ENCODE data around the gene PPFIBP2.

PPFIBP2 gene

GRCh38 chr11:7575841-7576725 lies 62.3 kb downstream of the PPFIBP2 start:
- peak in 2 of 3 donors; percentile 8 to 16 for DNase-seq (ENCODE audit: low read depth in 2 of 3, low spot score in 1 of 3)

GRCh38 chr11:7576726-7577290 lies 63.0 kb downstream of the PPFIBP2 start:
- no peak for DNase-seq (ENCODE audit: low read depth in 2 of 3, low spot score in 1 of 3)

GRCh38 chr11:7577291-7578190 lies 63.7 kb downstream of the PPFIBP2 start:
- DNase-seq (ENCODE audit: low read depth in 2 of 3, low spot score in 1 of 3), result no peak

GRCh38 chr11:7578276-7578955 lies 64.6 kb downstream of the PPFIBP2 start:
- no peak for DNase-seq (ENCODE audit: low read depth in 2 of 3, low spot score in 1 of 3)

GRCh38 chr11:7579361-7579791 lies 65.6 kb downstream of the PPFIBP2 start:
- no peak for DNase-seq (ENCODE audit: low read depth in 2 of 3, low spot score in 1 of 3)

GRCh38 chr11:7581021-7581590 lies 67.3 kb downstream of the PPFIBP2 start:
- no peak for DNase-seq (ENCODE audit: low read depth in 2 of 3, low spot score in 1 of 3)

GRCh38 chr11:7582338-7582985 lies 68.7 kb downstream of the PPFIBP2 start:
- DNase-seq (ENCODE audit: low read depth in 2 of 3, low spot score in 1 of 3), result no peak

GRCh38 chr11:7583248-7583647 lies 69.4 kb downstream of the PPFIBP2 start:
- DNase-seq (ENCODE audit: low read depth in 2 of 3, low spot score in 1 of 3), result no peak

GRCh38 chr11:7584910-7585309 lies 71.1 kb downstream of the PPFIBP2 start:
- DNase-seq (ENCODE audit: low read depth in 2 of 3, low spot score in 1 of 3), result no peak

- no peak for DNase-seq (ENCODE audit: low read depth in 2 of 3, low spot score in 1 of 3)
These were observed 72.0 kb downstream of the PPFIBP2 start for GRCh38 chr11:7585816-7586215.

GRCh38 chr11:7586376-7586775 lies 72.6 kb downstream of the PPFIBP2 start:
- DNase-seq (ENCODE audit: low read depth in 2 of 3, low spot score in 1 of 3), result no peak

- DNase-seq (ENCODE audit: low read depth in 2 of 3, low spot score in 1 of 3), result no peak
These were observed 73.9 kb downstream of the PPFIBP2 start for GRCh38 chr11:7587712-7588111.

GRCh38 chr11:7589861-7590260 lies 76.1 kb downstream of the PPFIBP2 start:
- DNase-seq (ENCODE audit: low read depth in 2 of 3, low spot score in 1 of 3), result no peak

- DNase-seq (ENCODE audit: low read depth in 2 of 3, low spot score in 1 of 3), result no peak
These were observed 76.7 kb downstream of the PPFIBP2 start for GRCh38 chr11:7590529-7590928.

GRCh38 chr11:7591107-7591894 lies 77.5 kb downstream of the PPFIBP2 start:
- no peak for DNase-seq (ENCODE audit: low read depth in 2 of 3, low spot score in 1 of 3)

GRCh38 chr11:7591987-7592386 lies 78.2 kb downstream of the PPFIBP2 start:
- no peak for DNase-seq (ENCODE audit: low read depth in 2 of 3, low spot score in 1 of 3)

- no peak for DNase-seq (ENCODE audit: low read depth in 2 of 3, low spot score in 1 of 3)
These were observed 78.9 kb downstream of the PPFIBP2 start for GRCh38 chr11:7592711-7593110.

GRCh38 chr11:7593481-7593880 lies 79.7 kb downstream of the PPFIBP2 start:
- no peak for DNase-seq (ENCODE audit: low read depth in 2 of 3, low spot score in 1 of 3)
